ENCODE results near the gene ITIH4. TPM values are rescaled to one million over a fixed set of nuclear protein-coding genes. Genes with fewer than 3 reads are reported as not detected.

The ITIH4 gene
- total RNA-seq, 1 donor from 2014 or later, result 5.9 TPM

DNA sequence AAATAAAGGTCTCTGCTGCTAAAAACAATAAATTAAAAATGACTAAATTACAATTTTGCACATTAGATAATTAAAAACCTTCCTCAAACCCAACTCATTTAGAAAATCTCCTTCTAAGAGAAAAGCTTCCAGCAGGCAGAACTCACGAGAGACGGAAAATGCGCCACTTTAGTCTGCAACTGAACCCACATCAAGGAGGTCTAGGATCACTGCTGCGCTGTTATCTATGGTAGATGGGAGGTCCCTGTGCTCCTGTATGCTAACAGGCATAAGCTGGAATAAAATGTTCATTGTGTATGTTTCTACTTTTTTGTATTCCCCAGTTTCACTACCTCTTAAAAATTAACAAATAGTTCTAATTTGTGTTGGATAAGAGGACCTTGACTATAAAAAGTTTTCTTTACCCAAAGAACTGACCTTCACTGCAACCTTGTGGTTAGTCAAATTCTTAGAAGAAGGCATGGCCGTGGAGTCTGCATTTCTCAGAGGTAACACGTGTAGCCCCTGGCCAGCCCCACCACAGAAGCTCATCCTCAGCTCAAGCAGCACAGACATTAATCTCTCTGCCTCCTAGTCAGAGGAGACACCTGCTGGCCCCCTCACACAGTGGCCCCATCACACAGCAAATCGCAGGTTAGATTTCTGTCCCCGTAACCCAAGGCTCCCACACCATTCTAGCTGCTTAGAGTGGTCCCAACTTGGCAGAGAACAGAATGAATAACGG, 44.6 kb upstream of the ITIH4 start:
- no peak overlapping the region for H3K4me3 ChIP-seq
- H3K36me3 ChIP-seq, result no peaks in the 10 kb centered on the region
- H3K27me3 ChIP-seq, result no peaks in the 10 kb centered on the region
- TF ChIP-seq, protein P1, sequence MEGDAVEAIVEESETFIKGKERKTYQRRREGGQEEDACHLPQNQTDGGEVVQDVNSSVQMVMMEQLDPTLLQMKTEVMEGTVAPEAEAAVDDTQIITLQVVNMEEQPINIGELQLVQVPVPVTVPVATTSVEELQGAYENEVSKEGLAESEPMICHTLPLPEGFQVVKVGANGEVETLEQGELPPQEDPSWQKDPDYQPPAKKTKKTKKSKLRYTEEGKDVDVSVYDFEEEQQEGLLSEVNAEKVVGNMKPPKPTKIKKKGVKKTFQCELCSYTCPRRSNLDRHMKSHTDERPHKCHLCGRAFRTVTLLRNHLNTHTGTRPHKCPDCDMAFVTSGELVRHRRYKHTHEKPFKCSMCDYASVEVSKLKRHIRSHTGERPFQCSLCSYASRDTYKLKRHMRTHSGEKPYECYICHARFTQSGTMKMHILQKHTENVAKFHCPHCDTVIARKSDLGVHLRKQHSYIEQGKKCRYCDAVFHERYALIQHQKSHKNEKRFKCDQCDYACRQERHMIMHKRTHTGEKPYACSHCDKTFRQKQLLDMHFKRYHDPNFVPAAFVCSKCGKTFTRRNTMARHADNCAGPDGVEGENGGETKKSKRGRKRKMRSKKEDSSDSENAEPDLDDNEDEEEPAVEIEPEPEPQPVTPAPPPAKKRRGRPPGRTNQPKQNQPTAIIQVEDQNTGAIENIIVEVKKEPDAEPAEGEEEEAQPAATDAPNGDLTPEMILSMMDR (IDR thresholded peaks at IDR 0.05), result no peak
- TF ChIP-seq POLR2AphosphoS5 (IDR thresholded peaks at IDR 0.05; ENCODE audit: insufficient read depth in 1 of 2, low read depth in 1 of 2), result no peak
- TF ChIP-seq POLR2A (IDR thresholded peaks at IDR 0.05), result no peak
- H3K9me3 ChIP-seq, result no peaks in the 10 kb centered on the region
- no peak for DNase-seq (ENCODE audit: extremely low spot score in 2 of 2)
- peaks cover 7% of the 10 kb centered on the region for H3K4me1 ChIP-seq
- intact Hi-C loops (cut with DNase I), result no loop called here
- H3K27ac ChIP-seq, result no peak overlapping the region

DNA sequence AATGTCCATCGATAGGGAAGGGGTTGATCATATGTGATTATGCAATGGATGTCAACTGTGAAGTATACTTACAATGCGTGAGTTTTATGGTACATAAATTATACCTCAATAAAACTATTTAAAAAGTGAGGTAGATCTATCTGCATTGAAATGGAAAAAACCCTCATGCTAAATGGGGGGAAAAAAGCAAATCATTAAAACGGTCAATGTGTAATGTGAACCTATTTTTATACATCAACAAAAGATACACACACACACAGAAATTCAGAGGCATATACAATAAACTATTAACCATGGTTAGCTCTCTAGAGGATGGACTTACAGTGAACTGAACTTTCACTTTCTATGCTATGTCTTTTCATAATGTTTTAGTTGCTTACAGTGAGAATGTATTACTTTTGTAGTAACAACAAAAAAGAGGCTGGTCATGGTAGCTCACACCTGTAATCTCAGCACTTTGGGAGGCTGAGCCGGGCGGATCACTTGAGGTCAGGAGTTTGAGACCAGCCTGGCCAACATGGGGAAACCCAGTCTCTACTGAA, 43.8 kb upstream of the ITIH4 start:
- intact Hi-C loops (cut with DNase I), result no loop called here
- Histone ChIP-seq H3K9me3 (no peaks in the 10 kb centered on the region), H3K4me1 (peaks cover 7% of the 10 kb centered on the region), H3K27ac (no peak overlapping the region), H3K4me3 (no peak overlapping the region), H3K36me3 (no peaks in the 10 kb centered on the region), H3K27me3 (no peaks in the 10 kb centered on the region)
- no peak for DNase-seq (ENCODE audit: extremely low spot score in 2 of 2)
- TF ChIP-seq, protein P1 (IDR thresholded peaks at IDR 0.05), result no peak
- TF ChIP-seq POLR2AphosphoS5 (IDR thresholded peaks at IDR 0.05; ENCODE audit: insufficient read depth in 1 of 2, low read depth in 1 of 2) (no peak), POLR2A (IDR thresholded peaks at IDR 0.05) (no peak)

- intact Hi-C loops (cut with DNase I), result no loop called here
- Histone ChIP-seq H3K27me3 (no peaks in the 10 kb centered on the region), H3K36me3 (no peaks in the 10 kb centered on the region), H3K4me3 (no peak overlapping the region), H3K9me3 (no peaks in the 10 kb centered on the region), H3K27ac (no peak overlapping the region), H3K4me1 (peaks cover 7% of the 10 kb centered on the region)
- no peak for DNase-seq (ENCODE audit: extremely low spot score in 2 of 2)
- TF ChIP-seq POLR2AphosphoS5 (IDR thresholded peaks at IDR 0.05; ENCODE audit: insufficient read depth in 1 of 2, low read depth in 1 of 2), result no peak
- TF ChIP-seq POLR2A (IDR thresholded peaks at IDR 0.05), result no peak
- TF ChIP-seq, protein P1 (IDR thresholded peaks at IDR 0.05), result no peak
Observed at GRCh38 chr3:52873433-52874159, 43.1 kb upstream of the ITIH4 start.

DNA sequence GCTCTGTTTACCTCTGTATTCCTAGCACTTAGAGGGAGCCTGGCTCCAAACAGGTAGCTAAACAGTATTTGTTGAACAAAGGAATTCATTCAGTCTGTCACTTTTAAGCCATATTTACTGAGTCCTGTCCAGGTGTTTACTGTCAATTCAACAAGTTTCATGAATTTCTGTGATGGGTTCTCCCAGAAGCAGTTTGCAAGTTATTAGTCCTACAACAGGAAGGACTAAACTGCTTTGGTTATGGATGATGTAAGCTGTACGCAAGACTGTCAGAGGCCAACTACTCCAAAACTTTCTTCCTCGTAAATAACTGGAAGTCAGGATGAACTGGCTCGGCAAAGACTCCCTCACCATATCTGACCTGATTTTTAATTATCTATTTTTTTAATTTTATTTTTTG, 41.8 kb upstream of the ITIH4 start:
- no peak for TF ChIP-seq POLR2A (IDR thresholded peaks at IDR 0.05)
- TF ChIP-seq, protein P1 (IDR thresholded peaks at IDR 0.05), result no peak
- no peak for TF ChIP-seq POLR2AphosphoS5 (IDR thresholded peaks at IDR 0.05; ENCODE audit: insufficient read depth in 1 of 2, low read depth in 1 of 2)
- no peak for DNase-seq (ENCODE audit: extremely low spot score in 2 of 2)
- intact Hi-C loops (cut with DNase I), result no loop called here
- Histone ChIP-seq H3K9me3 (no peaks in the 10 kb centered on the region), H3K4me1 (peaks cover 7% of the 10 kb centered on the region), H3K36me3 (no peaks in the 10 kb centered on the region), H3K4me3 (no peak overlapping the region), H3K27ac (no peak overlapping the region), H3K27me3 (no peaks in the 10 kb centered on the region)
